OCI-LY7 (cell line): ENCODE results near the gene RAD9A.

Source experiments
- CTCF ChIP-seq: fragments of 200-600 bp; sonication (generic); conservative IDR thresholded peaks from 2 replicates; pipeline ENCODE4 v1.5.1; 2014; ENCODE audit warnings: mild to moderate bottlenecking, antibody characterized with exemption, low read length, moderate library complexity, mixed read lengths
- EZH2phosphoT487 ChIP-seq: fragments of 200-600 bp; sonication (generic); IDR thresholded peaks from 2 replicates; pipeline ENCODE4 v1.6.1; 2018; ENCODE audit warnings: low read depth, borderline replicate concordance, mild to moderate bottlenecking, mixed run types, antibody characterized with exemption, low read length, moderate library complexity, mixed read lengths

DNA sequence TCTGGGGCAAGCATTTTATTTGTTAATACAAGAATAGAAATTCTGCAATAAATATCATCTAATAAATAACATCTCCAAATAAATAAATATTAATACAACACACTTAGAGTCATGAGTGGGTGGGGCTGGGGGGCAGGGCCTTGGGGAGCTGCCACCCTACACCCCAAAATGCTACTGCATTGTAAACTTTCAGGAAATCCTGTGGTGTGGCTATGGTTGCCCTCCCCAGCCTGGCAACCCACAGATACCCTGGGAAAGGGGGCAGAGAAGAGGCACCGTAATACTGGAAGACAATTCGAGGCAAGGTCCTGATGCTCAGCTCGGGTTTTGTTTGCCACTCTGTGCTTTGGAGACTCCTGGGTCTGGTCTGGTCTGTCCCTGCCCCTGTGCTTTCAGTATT lies 27.6 kb upstream of the RAD9A start:
- TF ChIP-seq CTCF (no peak), EZH2phosphoT487 (no peak)
